Stromal cell of bone marrow (primary cell): Measurements from ENCODE around the gene BAZ2B.

Source experiments
- DNase-seq: peaks from one replicate; pipeline ENCODE4 v3.0.0-alpha.2; 2012; ENCODE audit warnings: low read depth

Gene BAZ2B

GRCh38 chr2:159462201-159462785 is 154.1 kb downstream of the BAZ2B start:
- no peak for DNase-seq

GRCh38 chr2:159461076-159461475 is 155.3 kb downstream of the BAZ2B start:
- DNase-seq: no peak

GRCh38 chr2:159460227-159460626 is 156.1 kb downstream of the BAZ2B start:
- no peak for DNase-seq

- no peak for DNase-seq
These were observed 157.1 kb downstream of the BAZ2B start for GRCh38 chr2:159459279-159459678.

- DNase-seq: no peak
These were observed 158.8 kb downstream of the BAZ2B start for GRCh38 chr2:159457589-159457988.

- no peak for DNase-seq
These were observed 159.6 kb downstream of the BAZ2B start for GRCh38 chr2:159456500-159457426.

- DNase-seq: no peak
These were observed 160.9 kb downstream of the BAZ2B start for GRCh38 chr2:159455330-159455918.

- DNase-seq: no peak
These were observed 162.2 kb downstream of the BAZ2B start for GRCh38 chr2:159454185-159454584.

GRCh38 chr2:159450180-159450579 is 166.2 kb downstream of the BAZ2B start:
- no peak for DNase-seq

- DNase-seq: no peak
These were observed 166.7 kb downstream of the BAZ2B start for GRCh38 chr2:159449504-159450124.

- no peak for DNase-seq
These were observed 169.5 kb downstream of the BAZ2B start for GRCh38 chr2:159446817-159447216.

GRCh38 chr2:159446201-159446600 is 170.1 kb downstream of the BAZ2B start:
- DNase-seq: no peak

GRCh38 chr2:159445307-159445706 is 171.0 kb downstream of the BAZ2B start:
- no peak for DNase-seq

GRCh38 chr2:159444754-159445153 is 171.6 kb downstream of the BAZ2B start:
- no peak for DNase-seq

- no peak for DNase-seq
These were observed 174.0 kb downstream of the BAZ2B start for GRCh38 chr2:159442159-159442852.

- DNase-seq: no peak
These were observed 175.2 kb downstream of the BAZ2B start for GRCh38 chr2:159441182-159441581.

GRCh38 chr2:159439421-159439820 is 176.9 kb downstream of the BAZ2B start:
- DNase-seq: no peak

GRCh38 chr2:159438720-159439353 is 177.5 kb downstream of the BAZ2B start:
- no peak for DNase-seq

- DNase-seq: no peak
These were observed 178.1 kb downstream of the BAZ2B start for GRCh38 chr2:159438284-159438683.

- DNase-seq: no peak
These were observed 183.7 kb downstream of the BAZ2B start for GRCh38 chr2:159432610-159433009.

GRCh38 chr2:159427048-159427447 is 189.3 kb downstream of the BAZ2B start:
- no peak for DNase-seq

GRCh38 chr2:159419403-159419802 is 196.9 kb downstream of the BAZ2B start:
- no peak for DNase-seq
